ENCODE measurements around the gene MAST4. TPM values are rescaled to one million over a fixed set of nuclear protein-coding genes. Genes with fewer than 3 reads are reported as not detected.

The MAST4 gene
- total and polyA plus RNA-seq, 2 donors from 2014 or later = 27.3 to 31.4 TPM

DNA sequence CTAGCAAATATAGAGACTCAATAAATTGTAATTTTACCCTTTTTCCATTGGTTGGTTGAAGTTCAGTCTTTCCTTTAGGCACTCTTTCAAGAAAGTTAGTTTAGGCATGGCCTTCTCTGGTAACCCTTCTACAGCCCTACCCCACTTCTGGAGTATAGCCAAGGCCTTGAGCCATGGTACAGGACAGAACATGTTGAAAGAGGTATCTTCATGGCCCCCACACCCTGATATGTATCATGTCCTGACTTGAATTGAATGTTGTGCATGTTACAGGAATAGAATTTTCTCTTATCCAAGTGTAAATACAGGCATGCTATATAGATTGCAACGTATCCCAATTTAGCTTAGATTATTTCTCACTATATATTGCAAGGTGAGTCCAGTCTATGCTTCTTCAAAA is 424.8 kb downstream of the MAST4 start:
- intact Hi-C loops (cut with DNase I) = no loop called here
- Histone ChIP-seq H3K9ac (ENCODE audit: low read length in 3 of 3) (no peak overlapping the region), H3K4me3 (ENCODE audit: low read length in 3 of 3) (no peak overlapping the region), H3K36me3 (ENCODE audit: control insufficient read depth in 2 of 3, insufficient read depth in 3 of 3, low read length in 3 of 3) (no peaks in the 10 kb centered on the region), H3K27ac (ENCODE audit: low read depth in 2 of 2, low read length in 2 of 2) (no peak overlapping the region), H3K9me3 (ENCODE audit: control insufficient read depth in 2 of 3, insufficient read depth in 1 of 3, low read length in 3 of 3) (no peaks in the 10 kb centered on the region), H3K4me1 (ENCODE audit: control insufficient read depth in 2 of 3, insufficient read depth in 2 of 3, low read depth in 1 of 3, low read length in 3 of 3) (peaks cover 0 to 15% (median 0%) of the 10 kb centered on the region in 3 donors), H3K27me3 (ENCODE audit: control insufficient read depth, insufficient read depth, low read length) (no peaks in the 10 kb centered on the region)
- TF ChIP-seq, protein P1, sequence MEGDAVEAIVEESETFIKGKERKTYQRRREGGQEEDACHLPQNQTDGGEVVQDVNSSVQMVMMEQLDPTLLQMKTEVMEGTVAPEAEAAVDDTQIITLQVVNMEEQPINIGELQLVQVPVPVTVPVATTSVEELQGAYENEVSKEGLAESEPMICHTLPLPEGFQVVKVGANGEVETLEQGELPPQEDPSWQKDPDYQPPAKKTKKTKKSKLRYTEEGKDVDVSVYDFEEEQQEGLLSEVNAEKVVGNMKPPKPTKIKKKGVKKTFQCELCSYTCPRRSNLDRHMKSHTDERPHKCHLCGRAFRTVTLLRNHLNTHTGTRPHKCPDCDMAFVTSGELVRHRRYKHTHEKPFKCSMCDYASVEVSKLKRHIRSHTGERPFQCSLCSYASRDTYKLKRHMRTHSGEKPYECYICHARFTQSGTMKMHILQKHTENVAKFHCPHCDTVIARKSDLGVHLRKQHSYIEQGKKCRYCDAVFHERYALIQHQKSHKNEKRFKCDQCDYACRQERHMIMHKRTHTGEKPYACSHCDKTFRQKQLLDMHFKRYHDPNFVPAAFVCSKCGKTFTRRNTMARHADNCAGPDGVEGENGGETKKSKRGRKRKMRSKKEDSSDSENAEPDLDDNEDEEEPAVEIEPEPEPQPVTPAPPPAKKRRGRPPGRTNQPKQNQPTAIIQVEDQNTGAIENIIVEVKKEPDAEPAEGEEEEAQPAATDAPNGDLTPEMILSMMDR (IDR thresholded peaks at IDR 0.05; ENCODE audit: borderline replicate concordance, extremely low read depth, insufficient read depth) = no peak
- FAIRE-seq = no peak
- no peak for DNase-seq

DNA sequence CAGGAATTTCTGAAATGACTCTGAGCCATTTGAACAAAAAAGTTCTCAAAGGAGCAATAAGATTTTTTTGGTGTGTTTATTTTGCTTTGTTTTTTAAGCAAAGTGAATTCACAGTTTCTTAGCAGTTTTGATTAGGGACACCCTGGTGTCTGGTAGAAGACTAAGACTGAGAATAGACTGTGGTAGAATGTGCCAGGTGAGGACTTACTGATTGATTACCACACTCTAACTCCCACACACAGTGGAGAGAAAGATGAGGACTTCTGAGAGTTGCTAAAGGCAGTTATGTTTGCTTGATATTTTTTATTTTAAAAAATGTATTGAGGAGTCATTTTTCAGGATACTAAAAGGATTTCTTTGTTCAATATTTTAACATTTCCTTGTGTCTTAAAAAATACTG is 425.3 kb downstream of the MAST4 start:
- H3K27ac ChIP-seq (ENCODE audit: low read depth in 2 of 2, low read length in 2 of 2) = no peak overlapping the region

DNA sequence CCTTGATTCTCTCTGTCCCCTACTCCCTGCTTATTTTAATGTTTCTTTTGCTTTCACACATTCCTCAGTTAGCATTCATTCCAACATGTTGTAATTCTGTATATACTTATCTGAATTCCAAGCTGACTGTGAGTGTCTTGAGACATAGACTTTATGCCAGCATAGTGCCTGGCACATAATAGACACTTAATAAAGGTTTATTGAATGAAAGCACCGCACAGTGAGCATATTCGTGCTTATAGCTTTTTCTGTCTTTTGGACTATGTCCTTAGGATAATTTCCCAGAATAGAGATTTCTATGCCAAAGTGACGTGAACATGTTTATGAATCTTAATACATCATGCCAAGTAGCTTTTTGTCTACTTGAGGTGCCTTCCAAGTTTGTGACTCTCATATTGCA is 425.8 kb downstream of the MAST4 start:
- H3K9ac ChIP-seq (ENCODE audit: low read length in 3 of 3) = no peak overlapping the region
- H3K4me1 ChIP-seq (ENCODE audit: control insufficient read depth in 2 of 3, insufficient read depth in 2 of 3, low read depth in 1 of 3, low read length in 3 of 3) = peaks cover 0 to 15% (median 0%) of the 10 kb centered on the region in 3 donors
- no peak overlapping the region for H3K4me3 ChIP-seq (ENCODE audit: low read length in 3 of 3)
- no peaks in the 10 kb centered on the region for H3K9me3 ChIP-seq (ENCODE audit: control insufficient read depth in 2 of 3, insufficient read depth in 1 of 3, low read length in 3 of 3)
- no peak for DNase-seq
- no peak overlapping the region for H3K27ac ChIP-seq (ENCODE audit: low read depth in 2 of 2, low read length in 2 of 2)
- TF ChIP-seq, protein P1 (IDR thresholded peaks at IDR 0.05; ENCODE audit: borderline replicate concordance, extremely low read depth, insufficient read depth) = no peak
- intact Hi-C loops (cut with DNase I) = no loop called here
- no peaks in the 10 kb centered on the region for H3K36me3 ChIP-seq (ENCODE audit: control insufficient read depth in 2 of 3, insufficient read depth in 3 of 3, low read length in 3 of 3)
- H3K27me3 ChIP-seq (ENCODE audit: control insufficient read depth, insufficient read depth, low read length) = no peaks in the 10 kb centered on the region
- FAIRE-seq = no peak

More for the DNA sequence above, 425.3 kb downstream of the MAST4 start:
- Histone ChIP-seq H3K4me3 (ENCODE audit: low read length in 3 of 3) (no peak overlapping the region), H3K36me3 (ENCODE audit: control insufficient read depth in 2 of 3, insufficient read depth in 3 of 3, low read length in 3 of 3) (no peaks in the 10 kb centered on the region), H3K9ac (ENCODE audit: low read length in 3 of 3) (no peak overlapping the region), H3K4me1 (ENCODE audit: control insufficient read depth in 2 of 3, insufficient read depth in 2 of 3, low read depth in 1 of 3, low read length in 3 of 3) (peaks cover 0 to 15% (median 0%) of the 10 kb centered on the region in 3 donors), H3K27me3 (ENCODE audit: control insufficient read depth, insufficient read depth, low read length) (no peaks in the 10 kb centered on the region), H3K9me3 (ENCODE audit: control insufficient read depth in 2 of 3, insufficient read depth in 1 of 3, low read length in 3 of 3) (no peaks in the 10 kb centered on the region)
- TF ChIP-seq, protein P1 (IDR thresholded peaks at IDR 0.05; ENCODE audit: borderline replicate concordance, extremely low read depth, insufficient read depth) = no peak
- DNase-seq = no peak
- FAIRE-seq = no peak
- intact Hi-C loops (cut with DNase I) = no loop called here

DNA sequence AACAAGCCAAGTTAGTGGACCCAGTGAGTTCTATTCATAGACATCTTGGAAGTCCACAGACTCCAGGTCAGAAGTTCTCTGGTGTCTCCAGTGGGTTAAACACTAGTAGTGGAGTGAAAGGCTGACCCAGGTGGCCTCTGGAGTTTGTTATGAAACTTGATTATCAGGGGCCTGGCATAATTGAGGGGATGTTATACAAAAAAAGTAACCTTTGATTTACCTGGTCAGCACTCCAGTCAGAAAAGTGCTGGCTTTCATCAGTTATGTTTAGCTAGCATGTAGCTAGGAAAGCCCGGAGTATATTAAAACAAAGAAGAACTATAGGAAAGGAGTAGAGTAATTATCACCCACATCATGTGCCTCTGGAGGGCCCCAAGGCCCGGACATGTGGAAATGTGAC is 429.3 kb downstream of the MAST4 start:
- Histone ChIP-seq H3K4me1 (ENCODE audit: control insufficient read depth in 2 of 3, insufficient read depth in 2 of 3, low read depth in 1 of 3, low read length in 3 of 3) (peaks cover 0 to 6% (median 0%) of the 10 kb centered on the region in 3 donors), H3K27me3 (ENCODE audit: control insufficient read depth, insufficient read depth, low read length) (no peaks in the 10 kb centered on the region), H3K4me3 (ENCODE audit: low read length in 3 of 3) (no peak overlapping the region), H3K36me3 (ENCODE audit: control insufficient read depth in 2 of 3, insufficient read depth in 3 of 3, low read length in 3 of 3) (no peaks in the 10 kb centered on the region), H3K9me3 (ENCODE audit: control insufficient read depth in 2 of 3, insufficient read depth in 1 of 3, low read length in 3 of 3) (no peaks in the 10 kb centered on the region), H3K9ac (ENCODE audit: low read length in 3 of 3) (no peak overlapping the region), H3K27ac (ENCODE audit: low read depth in 2 of 2, low read length in 2 of 2) (no peak overlapping the region)
- no peak for FAIRE-seq
- intact Hi-C loops (cut with DNase I) = no loop called here
- DNase-seq = no peak
- TF ChIP-seq, protein P1 (IDR thresholded peaks at IDR 0.05; ENCODE audit: borderline replicate concordance, extremely low read depth, insufficient read depth) = no peak
